Measurements from ENCODE around the gene NANS. TPM values are rescaled to one million over a fixed set of nuclear protein-coding genes. Genes with fewer than 3 reads are reported as not detected.
"Not testable (repeated sequence)": the region's sequence is repeated elsewhere in the genome, so short reads cannot be mapped to it uniquely, and the experiment has no call there.

The NANS gene
- total and polyA plus RNA-seq, 9 donors, result 30.4 to 46.3 (median 35.5) TPM

- DNase-seq, result no peak
- WGBS (ENCODE audit: insufficient coverage), result 44% methylated on average over 2 of the region's 5 CpGs
- Histone ChIP-seq H3K9me3 (replicated peaks; ENCODE audit: control insufficient read depth, low read depth, low read length) (peaks cover 2% of the 10 kb centered on the region), H3K27ac (ENCODE audit: low read length) (peak overlapping the region; percentile 20), H3K27me3 (ENCODE audit: control insufficient read depth, insufficient read depth, low read length) (peaks cover 2% of the 10 kb centered on the region), H3K4me1 (ENCODE audit: control insufficient read depth, insufficient read depth, low read length) (no peaks in the 10 kb centered on the region), H3K4me3 (ENCODE audit: low read length) (no peak overlapping the region), H3K36me3 (ENCODE audit: control insufficient read depth, insufficient read depth, low read length) (no peaks in the 10 kb centered on the region)
Observed at GRCh38 chr9:98108531-98109031, 52.0 kb downstream of the NANS start.

DNA sequence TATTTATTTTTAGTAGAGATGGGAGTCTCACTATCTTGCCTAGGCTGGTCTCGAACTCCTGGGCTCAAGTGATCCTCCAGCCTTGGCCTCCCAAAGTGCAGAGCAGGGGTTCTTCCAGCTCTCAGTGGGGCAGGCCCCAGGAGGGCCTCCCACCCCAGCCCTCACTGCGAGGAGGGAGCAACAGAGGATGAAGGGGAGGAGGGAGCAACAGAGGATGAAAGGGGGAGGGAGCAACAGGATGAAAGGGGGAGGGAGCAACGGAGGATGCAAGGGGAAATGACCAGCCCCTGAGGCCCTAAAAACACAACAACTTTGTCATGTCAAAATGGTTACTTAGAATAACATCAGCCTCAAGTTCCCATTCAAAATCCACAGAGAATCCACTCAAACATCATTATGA lies 52.5 kb downstream of the NANS start:
- DNase-seq, result no peak
- H3K4me3 ChIP-seq (ENCODE audit: low read length), result no peak overlapping the region
- peaks cover 2% of the 10 kb centered on the region for H3K9me3 ChIP-seq (replicated peaks; ENCODE audit: control insufficient read depth, low read depth, low read length)
- H3K27ac ChIP-seq (ENCODE audit: low read length), result no peak overlapping the region
- no peaks in the 10 kb centered on the region for H3K36me3 ChIP-seq (ENCODE audit: control insufficient read depth, insufficient read depth, low read length)
- H3K27me3 ChIP-seq (ENCODE audit: control insufficient read depth, insufficient read depth, low read length), result peaks cover 2% of the 10 kb centered on the region
- WGBS (ENCODE audit: insufficient coverage), result no CpG with 5 or more reads among the region's 3 CpGs
- no peaks in the 10 kb centered on the region for H3K4me1 ChIP-seq (ENCODE audit: control insufficient read depth, insufficient read depth, low read length)

DNA sequence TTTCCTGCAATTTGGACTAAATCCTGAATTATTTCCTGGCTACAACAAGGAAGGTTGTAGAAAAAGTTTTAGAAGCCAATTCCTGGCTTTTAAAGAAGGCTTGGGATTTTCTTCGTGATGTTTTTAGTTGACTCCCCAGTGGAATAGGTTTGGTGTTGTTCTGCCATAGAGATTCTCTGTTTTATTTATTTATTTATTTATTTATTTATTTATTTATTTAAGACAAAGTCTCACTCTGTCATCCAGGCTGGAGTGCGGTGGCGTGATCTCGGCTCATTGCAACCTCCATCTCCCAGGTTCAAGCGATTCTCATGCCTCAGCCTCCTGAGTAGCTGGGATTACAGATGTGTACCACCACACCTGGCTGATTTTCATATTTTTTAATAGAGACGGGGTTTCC lies 60.6 kb downstream of the NANS start:
- not testable (repeated sequence) for DNase-seq; H3K27ac ChIP-seq (ENCODE audit: low read length); H3K9me3 ChIP-seq (replicated peaks; ENCODE audit: control insufficient read depth, low read depth, low read length); H3K4me1 ChIP-seq (ENCODE audit: control insufficient read depth, insufficient read depth, low read length); H3K27me3 ChIP-seq (ENCODE audit: control insufficient read depth, insufficient read depth, low read length); H3K4me3 ChIP-seq (ENCODE audit: low read length); H3K36me3 ChIP-seq (ENCODE audit: control insufficient read depth, insufficient read depth, low read length)
- 67% methylated on average over 2 of the region's 6 CpGs for WGBS (ENCODE audit: insufficient coverage)

DNA sequence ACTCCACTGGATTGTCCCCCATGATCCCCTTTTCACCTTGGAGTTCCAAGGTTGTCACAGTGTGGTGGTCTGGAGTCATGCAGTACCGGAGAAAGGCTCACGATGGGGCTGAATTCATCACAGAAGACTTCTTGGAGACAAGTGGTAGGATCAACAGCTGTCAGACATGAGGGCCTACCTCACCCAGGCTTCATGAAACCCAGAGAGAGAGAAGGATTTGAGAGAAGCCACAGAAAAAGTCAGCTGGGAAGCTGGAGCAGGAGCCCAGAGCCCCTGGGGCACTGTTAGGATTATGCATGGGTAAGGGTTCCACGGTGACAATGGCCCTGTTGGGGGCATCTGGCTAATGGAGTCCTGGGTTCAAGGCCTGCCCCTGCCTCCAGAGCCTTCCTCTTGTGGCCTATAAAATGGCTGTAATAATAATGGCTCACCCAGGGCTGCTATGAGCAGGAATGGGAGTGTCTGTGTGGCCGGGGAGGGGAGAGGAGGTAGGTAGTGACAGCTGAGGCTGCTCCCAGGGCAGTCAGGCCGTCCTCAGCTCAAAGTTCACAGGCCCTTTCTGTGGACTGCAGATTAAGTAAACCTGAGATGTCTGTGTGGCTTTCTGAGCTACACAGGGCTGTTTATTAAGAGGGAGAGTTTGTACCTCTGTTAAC lies 61.6 kb downstream of the NANS start:
- H3K27ac ChIP-seq (ENCODE audit: low read length), result no peak overlapping the region
- no peak for DNase-seq
- WGBS (ENCODE audit: insufficient coverage), result 53% methylated on average over 5 of the region's 5 CpGs
- no peaks in the 10 kb centered on the region for H3K36me3 ChIP-seq (ENCODE audit: control insufficient read depth, insufficient read depth, low read length)
- peaks cover 7% of the 10 kb centered on the region for H3K4me1 ChIP-seq (ENCODE audit: control insufficient read depth, insufficient read depth, low read length)
- peak overlapping the region; percentile 54 for H3K4me3 ChIP-seq (ENCODE audit: low read length)
- H3K27me3 ChIP-seq (ENCODE audit: control insufficient read depth, insufficient read depth, low read length), result no peaks in the 10 kb centered on the region
- no peaks in the 10 kb centered on the region for H3K9me3 ChIP-seq (replicated peaks; ENCODE audit: control insufficient read depth, low read depth, low read length)

- DNase-seq, result peak; percentile 33
- H3K36me3 ChIP-seq (ENCODE audit: control insufficient read depth, insufficient read depth, low read length), result no peaks in the 10 kb centered on the region
- H3K4me1 ChIP-seq (ENCODE audit: control insufficient read depth, insufficient read depth, low read length), result peaks cover 7% of the 10 kb centered on the region
- WGBS (ENCODE audit: insufficient coverage), result 6% methylated on average over 65 of the region's 71 CpGs
- H3K4me3 ChIP-seq (ENCODE audit: low read length), result peak within 1 kb of the TSS; percentile 54
- H3K27me3 ChIP-seq (ENCODE audit: control insufficient read depth, insufficient read depth, low read length), result no peaks in the 10 kb centered on the region
- H3K9me3 ChIP-seq (replicated peaks; ENCODE audit: control insufficient read depth, low read depth, low read length), result no peaks in the 10 kb centered on the region
- H3K27ac ChIP-seq (ENCODE audit: low read length), result no peak within 1 kb of the TSS
Observed at GRCh38 chr9:98118640-98119601, 62.4 kb downstream of the NANS start, which contains the start of gene TRIM14. Gene TRIM14, minus strand, starts transcription at chr9:98119222. Its CDS starts 34 bp downstream, at chr9:98119188.

DNA sequence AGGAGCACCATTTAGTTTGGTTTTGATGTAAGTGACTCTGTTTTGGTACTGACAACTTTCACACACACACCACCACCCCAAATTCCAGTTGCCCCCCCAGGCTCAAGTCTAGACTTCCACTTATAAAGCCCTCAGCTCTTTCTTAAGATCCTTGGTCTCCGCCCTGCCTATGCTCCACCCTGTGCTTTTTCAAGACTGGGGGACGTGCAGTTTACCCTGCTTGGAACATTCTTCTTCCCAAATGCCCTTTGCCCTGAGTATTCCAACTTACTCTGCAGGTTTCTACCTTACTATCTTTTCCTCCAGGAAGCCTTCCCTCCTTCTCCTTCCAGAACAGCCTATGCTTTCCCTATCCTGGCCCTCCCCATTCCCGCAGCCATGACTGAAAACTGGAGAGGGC lies 63.9 kb downstream of the NANS start:
- H3K4me1 ChIP-seq (ENCODE audit: control insufficient read depth, insufficient read depth, low read length), result peaks cover 7% of the 10 kb centered on the region
- WGBS (ENCODE audit: insufficient coverage), result 80% methylated on average over 2 of the region's 3 CpGs
- no peaks in the 10 kb centered on the region for H3K9me3 ChIP-seq (replicated peaks; ENCODE audit: control insufficient read depth, low read depth, low read length)
- no peaks in the 10 kb centered on the region for H3K27me3 ChIP-seq (ENCODE audit: control insufficient read depth, insufficient read depth, low read length)
- H3K4me3 ChIP-seq (ENCODE audit: low read length), result no peak overlapping the region
- peak overlapping the region; percentile 24 for H3K27ac ChIP-seq (ENCODE audit: low read length)
- DNase-seq, result no peak
- no peaks in the 10 kb centered on the region for H3K36me3 ChIP-seq (ENCODE audit: control insufficient read depth, insufficient read depth, low read length)

- no peaks in the 10 kb centered on the region for H3K36me3 ChIP-seq (ENCODE audit: control insufficient read depth, insufficient read depth, low read length)
- H3K4me3 ChIP-seq (ENCODE audit: low read length), result no peak overlapping the region
- H3K4me1 ChIP-seq (ENCODE audit: control insufficient read depth, insufficient read depth, low read length), result peaks cover 7% of the 10 kb centered on the region
- peak; percentile 75 for DNase-seq
- no peaks in the 10 kb centered on the region for H3K27me3 ChIP-seq (ENCODE audit: control insufficient read depth, insufficient read depth, low read length)
- no peaks in the 10 kb centered on the region for H3K9me3 ChIP-seq (replicated peaks; ENCODE audit: control insufficient read depth, low read depth, low read length)
- no CpG with 5 or more reads among the region's 3 CpGs for whole genome bisulfite sequencing (ENCODE audit: insufficient coverage)
- H3K27ac ChIP-seq (ENCODE audit: low read length), result peak overlapping the region; percentile 24
Observed at GRCh38 chr9:98121058-98121457, 64.5 kb downstream of the NANS start.

- not testable (repeated sequence) for H3K27me3 ChIP-seq (ENCODE audit: control insufficient read depth, insufficient read depth, low read length); H3K27ac ChIP-seq (ENCODE audit: low read length); H3K36me3 ChIP-seq (ENCODE audit: control insufficient read depth, insufficient read depth, low read length); DNase-seq; H3K9me3 ChIP-seq (replicated peaks; ENCODE audit: control insufficient read depth, low read depth, low read length); H3K4me1 ChIP-seq (ENCODE audit: control insufficient read depth, insufficient read depth, low read length); H3K4me3 ChIP-seq (ENCODE audit: low read length)
- 88% methylated on average over 11 of the region's 13 CpGs for WGBS (ENCODE audit: insufficient coverage)
Observed at GRCh38 chr9:98124091-98124490, 67.6 kb downstream of the NANS start.

GRCh38 chr9:98124637-98125426 lies 68.3 kb downstream of the NANS start:
- H3K36me3 ChIP-seq (ENCODE audit: control insufficient read depth, insufficient read depth, low read length), result no peaks in the 10 kb centered on the region
- WGBS (ENCODE audit: insufficient coverage), result 86% methylated on average over 11 of the region's 15 CpGs
- DNase-seq, result no peak
- H3K4me3 ChIP-seq (ENCODE audit: low read length), result no peak overlapping the region
- no peaks in the 10 kb centered on the region for H3K9me3 ChIP-seq (replicated peaks; ENCODE audit: control insufficient read depth, low read depth, low read length)
- no peaks in the 10 kb centered on the region for H3K4me1 ChIP-seq (ENCODE audit: control insufficient read depth, insufficient read depth, low read length)
- no peaks in the 10 kb centered on the region for H3K27me3 ChIP-seq (ENCODE audit: control insufficient read depth, insufficient read depth, low read length)
- H3K27ac ChIP-seq (ENCODE audit: low read length), result no peak overlapping the region

All from muscle of leg (tissue), 11 donors.